Spinal cord (tissue), 10 donors: ENCODE results near the gene DNAJC2. TPM values are rescaled to one million over a fixed set of nuclear protein-coding genes. Genes with fewer than 3 reads are reported as not detected.

Source experiments
- DNase-seq, 6 donors: peaks; one replicate each; pipeline versions ENCODE4 v3.0.0 to v3.0.0-alpha.2; 2013 to 2015; ENCODE audit warnings: low spot score in 6 of 6, low read depth in 4 of 6
- H3K27ac ChIP-seq: one replicate; pipeline ENCODE4 v1.5.1; 2013; ENCODE audit warnings: low read depth, low read length, control low read depth
- H3K27me3 ChIP-seq: one replicate; pipeline ENCODE4 v1.6.1; 2013; ENCODE audit warnings: low read length; ENCODE audit not compliant: control insufficient read depth, insufficient read depth
- H3K36me3 ChIP-seq: one replicate; pipeline ENCODE4 v1.6.1; 2013; ENCODE audit warnings: low read length; ENCODE audit not compliant: control insufficient read depth, insufficient read depth
- H3K4me1 ChIP-seq: one replicate; pipeline ENCODE4 v1.6.1; 2013; ENCODE audit warnings: low read length; ENCODE audit not compliant: control insufficient read depth, insufficient read depth
- H3K4me3 ChIP-seq: one replicate; pipeline ENCODE4 v1.5.1; 2013; ENCODE audit warnings: low read depth, low read length, control low read depth
- H3K9me3 ChIP-seq: one replicate; pipeline ENCODE4 v1.6.1; 2013; ENCODE audit warnings: low read length; ENCODE audit not compliant: control insufficient read depth, insufficient read depth
- WGBS: methylation state at CpG from one replicate; pipeline ENCODE4 v1.1.5; 2013; ENCODE audit warnings: missing lambda C conversion rate; ENCODE audit not compliant: insufficient coverage; 5-methylcytosine and 5-hydroxymethylcytosine counted together
- polyA plus RNA-seq, 2 donors: library from polyadenylated mRNA; unstranded; fragments of 120-200 nt; gene quantifications; one replicate each; pipeline ENCODE4 v1.2.1, GENCODE V29; 2013; ENCODE audit not compliant: insufficient read length in 2 of 2
- total RNA-seq, 2 donors: library from RNA; depleted of rRNA in 1 of 2; stranded (reverse); fragments of 120-200 nt in 1 of 2; fragments of >200 nt in 1 of 2; gene quantifications; one replicate each; pipeline versions ENCODE4 v1.2.3 to v1.2.4, GENCODE V29; 2013 to 2014
- donor health status: healthy.

DNAJC2 gene
- total and polyA plus RNA-seq, 4 donors, result 16.3 to 28.9 (median 24.6) TPM

- Histone ChIP-seq H3K9me3 (no peaks in the 10 kb centered on the region), H3K4me3 (peak overlapping the region; percentile 87), H3K36me3 (peaks cover 7% of the 10 kb centered on the region), H3K27me3 (no peaks in the 10 kb centered on the region), H3K4me1 (peaks cover 9% of the 10 kb centered on the region), H3K27ac (peak overlapping the region; percentile 78)
- peak in 2 of 6 donors; percentile 21 to 33 for DNase-seq
- 0% methylated on average over 20 of the region's 26 CpGs for WGBS
These were observed 662 bp downstream of the DNAJC2 start for GRCh38 chr7:103343758-103344452.

GRCh38 chr7:103343332-103343731 is 1.2 kb downstream of the DNAJC2 start:
- Histone ChIP-seq H3K4me1 (peaks cover 6% of the 10 kb centered on the region), H3K27ac (no peak overlapping the region), H3K27me3 (no peaks in the 10 kb centered on the region), H3K36me3 (peaks cover 10% of the 10 kb centered on the region), H3K9me3 (no peaks in the 10 kb centered on the region), H3K4me3 (peak overlapping the region; percentile 87)
- DNase-seq, result no peak

- Histone ChIP-seq H3K4me1 (peaks cover 5% of the 10 kb centered on the region), H3K27ac (no peak overlapping the region), H3K36me3 (peaks cover 11% of the 10 kb centered on the region), H3K4me3 (no peak overlapping the region), H3K9me3 (no peaks in the 10 kb centered on the region), H3K27me3 (no peaks in the 10 kb centered on the region)
- WGBS, result 100% methylated on average over 1 of the region's 2 CpGs
- DNase-seq, result no peak
These were observed 3.1 kb downstream of the DNAJC2 start for GRCh38 chr7:103341466-103341865.

GRCh38 chr7:103338864-103339263 is 5.7 kb downstream of the DNAJC2 start:
- Histone ChIP-seq H3K4me3 (no peak overlapping the region), H3K4me1 (peaks cover 5% of the 10 kb centered on the region), H3K27me3 (no peaks in the 10 kb centered on the region), H3K9me3 (no peaks in the 10 kb centered on the region), H3K27ac (no peak overlapping the region), H3K36me3 (peaks cover 33% of the 10 kb centered on the region)
- no peak for DNase-seq
- no CpG with 5 or more reads among the region's 2 CpGs for WGBS

GRCh38 chr7:103336761-103337160 is 7.8 kb downstream of the DNAJC2 start:
- Histone ChIP-seq H3K36me3 (peaks cover 35% of the 10 kb centered on the region), H3K27me3 (no peaks in the 10 kb centered on the region), H3K4me3 (no peak overlapping the region), H3K9me3 (no peaks in the 10 kb centered on the region), H3K27ac (no peak overlapping the region), H3K4me1 (no peaks in the 10 kb centered on the region)
- WGBS, result no CpG with 5 or more reads among the region's 2 CpGs
- no peak for DNase-seq

- WGBS, result 100% methylated on average over 4 of the region's 8 CpGs
- H3K4me3 ChIP-seq, result no peak overlapping the region
- H3K27ac ChIP-seq, result no peak overlapping the region
These were observed 18.8 kb downstream of the DNAJC2 start for GRCh38 chr7:103325744-103326143.

GRCh38 chr7:103317009-103317408 is 27.6 kb downstream of the DNAJC2 start:
- Histone ChIP-seq H3K4me3 (no peak overlapping the region), H3K4me1 (no peaks in the 10 kb centered on the region), H3K27ac (no peak overlapping the region), H3K9me3 (no peaks in the 10 kb centered on the region), H3K36me3 (peaks cover 40% of the 10 kb centered on the region), H3K27me3 (no peaks in the 10 kb centered on the region)
- no peak for DNase-seq

More at GRCh38 chr7:103325744-103326143, 18.8 kb downstream of the DNAJC2 start:
- no peaks in the 10 kb centered on the region for H3K27me3 ChIP-seq
- no peaks in the 10 kb centered on the region for H3K4me1 ChIP-seq
- H3K36me3 ChIP-seq, result peaks cover 25% of the 10 kb centered on the region
- DNase-seq, result no peak
- no peaks in the 10 kb centered on the region for H3K9me3 ChIP-seq

GRCh38 chr7:103316380-103316941 is 28.1 kb downstream of the DNAJC2 start:
- DNase-seq, result no peak
- H3K4me1 ChIP-seq, result no peaks in the 10 kb centered on the region
- H3K36me3 ChIP-seq, result peaks cover 35% of the 10 kb centered on the region
- no CpG with 5 or more reads among the region's 2 CpGs for WGBS
- no peak overlapping the region for H3K4me3 ChIP-seq
- H3K27ac ChIP-seq, result no peak overlapping the region
- no peaks in the 10 kb centered on the region for H3K9me3 ChIP-seq
- no peaks in the 10 kb centered on the region for H3K27me3 ChIP-seq

GRCh38 chr7:103314852-103315251 is 29.7 kb downstream of the DNAJC2 start:
- DNase-seq, result no peak
- no peaks in the 10 kb centered on the region for H3K27me3 ChIP-seq
- H3K4me3 ChIP-seq, result no peak overlapping the region
- H3K9me3 ChIP-seq, result no peaks in the 10 kb centered on the region
- WGBS, result 60% methylated on average over 1 of the region's 2 CpGs
- H3K27ac ChIP-seq, result no peak overlapping the region
- H3K36me3 ChIP-seq, result peaks cover 26% of the 10 kb centered on the region
- no peaks in the 10 kb centered on the region for H3K4me1 ChIP-seq
